Endothelial cell of umbilical vein (primary cell): Measurements from ENCODE around the gene MYMX. TPM values are rescaled to one million over a fixed set of nuclear protein-coding genes. Genes with fewer than 3 reads are reported as not detected.
A peak's percentile ranks its signal among the peaks of the same experiment; 100 is the strongest.

Experiments
- BruUV-seq: library from RNA; stranded (reverse); fragments of 400-500 nt; replicated peaks from 2 replicates; lab custom pipeline; 2021; lab: Mats Ljungman, UMichigan
- CTCF ChIA-PET: fragments of 300-600, 350-600 bp; sonication (Branson Sonifier 250); formaldehyde crosslinking; loops from one replicate; lab custom pipeline; 2021; ENCODE audit warnings: antibody characterized with exemption, inconsistent platforms; lab: Charles Lee
- POLR2A ChIA-PET: fragments of 300-600, 350-600 bp; sonication (Branson Sonifier 250); formaldehyde crosslinking; loops from one replicate; lab custom pipeline; 2021; ENCODE audit warnings: antibody characterized with exemption, inconsistent platforms; lab: Charles Lee
- DNase-seq: peaks from one replicate; pipeline ENCODE4 v3.0.0-alpha.2; 2011; ENCODE audit warnings: low read depth, low spot score
- FAIRE-seq: peaks from 2 replicates; lab custom pipeline; 2011; peaks lifted over from hg19 to GRCh38; lab: Jason Lieb, UNC
- H2AFZ ChIP-seq: 2 replicates; pipeline ENCODE4 v1.6.0; 2012; ENCODE audit warnings: low read depth, low read length, control low read depth, inconsistent platforms
- H3K27ac ChIP-seq: 2 replicates; pipeline ENCODE4 v1.5.1; 2011; ENCODE audit warnings: low read depth, mild to moderate bottlenecking, control low read depth, low read length, moderate library complexity; ENCODE audit not compliant: insufficient read depth
- H3K27me3 ChIP-seq, 2 experiments: 2 replicates each; pipeline versions ENCODE4 v1.6.0 to v1.6.1; 2011; ENCODE audit warnings: low read length in 2 of 2, mixed read lengths in 1 of 2; ENCODE audit not compliant: control insufficient read depth in 2 of 2, insufficient read depth in 2 of 2
- H3K36me3 ChIP-seq, 2 experiments: 2 replicates in 1 of 2; 3 replicates in 1 of 2; pipeline ENCODE4 v1.5.1; 2011; ENCODE audit warnings: low read length in 2 of 2, mild to moderate bottlenecking in 1 of 2, moderate library complexity in 1 of 2; ENCODE audit not compliant: control insufficient read depth in 2 of 2, insufficient read depth in 2 of 2; ENCODE audit errors: extremely low read depth in 1 of 2
- H3K4me1 ChIP-seq: 3 replicates; pipeline ENCODE4 v1.5.1; 2011; ENCODE audit warnings: mild to moderate bottlenecking, low read length; ENCODE audit not compliant: control insufficient read depth, insufficient read depth; ENCODE audit errors: extremely low read depth
- H3K4me2 ChIP-seq: 2 replicates; pipeline ENCODE4 v1.6.1; 2011; ENCODE audit warnings: low read length, control low read depth, mixed read lengths; ENCODE audit not compliant: insufficient read depth
- H3K4me3 ChIP-seq, 3 experiments: fragments of 200-600 bp in 1 of 3; sonication (generic), shearing (Covaris generic) in 1 of 3; replicated peaks in 1 of 3; 2 replicates each; pipeline ENCODE4 v1.5.1; 2011 to 2016; ENCODE audit warnings: control low read depth in 3 of 3, low read length in 3 of 3, mild to moderate bottlenecking in 2 of 3, inconsistent platforms in 1 of 3, low read depth in 1 of 3, moderate library complexity in 1 of 3; ENCODE audit not compliant: insufficient read depth in 1 of 3
- H3K79me2 ChIP-seq: 2 replicates; pipeline ENCODE4 v1.6.0; 2012; ENCODE audit warnings: low read length, inconsistent platforms; ENCODE audit not compliant: control insufficient read depth, insufficient read depth
- H3K9ac ChIP-seq: replicated peaks from 2 replicates; pipeline ENCODE3; 2011; ENCODE audit warnings: low read length, control low read depth; ENCODE audit not compliant: insufficient read depth; ENCODE audit errors: extremely low read depth
- H3K9me1 ChIP-seq: replicated peaks from 3 replicates; pipeline ENCODE4 v1.6.0; 2011; ENCODE audit warnings: mild to moderate bottlenecking, low read length; ENCODE audit not compliant: control insufficient read depth, insufficient read depth; ENCODE audit errors: extremely low read depth
- H3K9me3 ChIP-seq: replicated peaks from 2 replicates; pipeline ENCODE4 v1.5.1; 2012; ENCODE audit warnings: low read length, inconsistent platforms; ENCODE audit not compliant: control insufficient read depth, insufficient read depth
- H4K20me1 ChIP-seq: replicated peaks from 2 replicates; pipeline ENCODE3; 2011; ENCODE audit warnings: mild to moderate bottlenecking, low read length; ENCODE audit not compliant: control insufficient read depth, insufficient read depth; ENCODE audit errors: extremely low read depth
- CTCF ChIP-seq, 2 donors: IDR thresholded peaks; 1 replicate in 1 of 2; 2 replicates in 1 of 2; pipeline ENCODE4 v1.5.1; 2011; ENCODE audit warnings: low read length in 2 of 2, mild to moderate bottlenecking in 2 of 2, moderate library complexity in 2 of 2, control low read depth in 1 of 2, inconsistent platforms in 1 of 2, low read depth in 1 of 2; ENCODE audit not compliant: insufficient read depth in 1 of 2; ENCODE audit errors: extremely low read depth in 1 of 2
- EZH2 ChIP-seq: IDR thresholded peaks from 2 replicates; pipeline ENCODE4 v1.6.1; 2012; ENCODE audit warnings: borderline replicate concordance, low read depth, mild to moderate bottlenecking, moderate library complexity, low read length, inconsistent platforms; ENCODE audit not compliant: severe bottlenecking
- GATA2 ChIP-seq: IDR thresholded peaks from 2 replicates; pipeline ENCODE4 v1.7.0; 2011; ENCODE audit warnings: low read depth, mild to moderate bottlenecking, moderate library complexity, mixed read lengths, low read length; ENCODE audit not compliant: insufficient read length, insufficient read depth
- JUN ChIP-seq: IDR thresholded peaks from 2 replicates; pipeline ENCODE4 v1.6.1; 2011; ENCODE audit warnings: borderline replicate concordance, low read depth; ENCODE audit not compliant: insufficient read length, insufficient read depth
- MAX ChIP-seq: IDR thresholded peaks from 2 replicates; pipeline ENCODE4 v1.6.1; 2011; ENCODE audit not compliant: insufficient read depth, insufficient read length
- MYC ChIP-seq: IDR thresholded peaks from one replicate; pipeline ENCODE4 v1.6.1; 2011; ENCODE audit warnings: mild to moderate bottlenecking, low read depth, low read length
- POLR2A ChIP-seq: IDR thresholded peaks from 2 replicates; pipeline ENCODE4 v1.6.1; 2012; ENCODE audit warnings: low read depth, mild to moderate bottlenecking, control low read depth, low read length
- POLR2AphosphoS5 ChIP-seq: IDR thresholded peaks from 2 replicates; pipeline ENCODE4 v1.6.1; 2012; ENCODE audit warnings: low read depth, mild to moderate bottlenecking, control low read depth, low read length, moderate library complexity; ENCODE audit not compliant: insufficient read depth
- dilution Hi-C: fragments of 300-500 bp; cut with MboI; formaldehyde crosslinking; loops from one replicate; pipeline ENCODE4 v1.15.0; 2019; ENCODE audit warnings: low sequenced_read_pairs; ENCODE audit not compliant: extremely low pct_ligation_motif_present
- intact Hi-C: fragments of 100-400 bp; cut with micrococcal nuclease; formaldehyde crosslinking; loops from one replicate; pipeline ENCODE4 v1.10.0; 2022
- polyA plus RNA-seq, 4 experiments: library from polyadenylated mRNA; depleted of rRNA in 3 of 4; stranded (reverse) in 3 of 4; unstranded in 1 of 4; fragments of >200 nt; gene quantifications; 2 replicates each; pipeline versions ENCODE4 v1.2.1 to v1.2.3, GENCODE V29; 2011 to 2012; ENCODE audit warnings: missing spikeins in 1 of 4
- total RNA-seq: library from RNA; stranded (reverse); gene quantifications from 2 replicates; pipeline ENCODE4 v1.2.3, GENCODE V29; 2021

The MYMX gene
- total and polyA plus RNA-seq, 2 donors (not counting 3 experiments of a cell fraction or from before 2014, with no cell fraction given), result 0.18 TPM; not detected in 1

GRCh38 chr6:44224965-44225305, 8.2 kb downstream of the MYMX start:
- no peaks in the 10 kb centered on the region for H3K27me3 ChIP-seq
- no peak for TF ChIP-seq GATA2
- no peak for TF ChIP-seq CTCF (IDR thresholded peaks at IDR 0.05; ENCODE audit: extremely low read depth in 1 of 2, insufficient read depth in 1 of 2, low read depth in 1 of 2, low read length in 2 of 2)
- no peak for TF ChIP-seq EZH2
- no peak for TF ChIP-seq JUN
- no peak for TF ChIP-seq POLR2A
- TF ChIP-seq MYC, result no peak
- TF ChIP-seq POLR2AphosphoS5, result no peak
- no peak for TF ChIP-seq MAX
- peaks cover 47% of the 10 kb centered on the region for H3K4me1 ChIP-seq
- no peaks in the 10 kb centered on the region for H4K20me1 ChIP-seq
- H3K4me2 ChIP-seq, result peak overlapping the region; percentile 75
- intact Hi-C loops (no loop called here), dilution Hi-C loops (no loop called here)
- CTCF ChIA-PET, result interaction anchor here (1.1 to 9.2 kb wide), 8 partner anchors 10 to 127 kb away, joined by 3 to 91 read pairs (median 9); partner anchors contain the start of gene HSP90AB1
- H3K9me3 ChIP-seq, result no peaks in the 10 kb centered on the region
- POLR2A ChIA-PET, result interaction anchor here (5.3 kb wide), 1 partner anchor 22 kb away, joined by 34 read pairs; the partner anchor contains the start of gene HSP90AB1
- H3K4me3 ChIP-seq, result peak overlapping the region in 1 of 3 experiments; percentile 82
- peaks cover 85% of the 10 kb centered on the region for H3K79me2 ChIP-seq
- H3K27ac ChIP-seq, result no peak overlapping the region
- peak overlapping the region; percentile 63 for H3K9ac ChIP-seq
- DNase-seq, result no peak
- BruUV-seq, result no TSS peak
- peaks cover 2 to 6% of the 10 kb centered on the region in 2 experiments for H3K36me3 ChIP-seq
- no peaks in the 10 kb centered on the region for H3K9me1 ChIP-seq
- FAIRE-seq, result no peak
- H2AFZ ChIP-seq, result no peak overlapping the region
